ENCODE results near the gene PBX4.

- peak in 4 of 7 experiments; percentile 36 to 76 (median 58) for TF ChIP-seq CTCF (IDR thresholded peaks at IDR 0.05)
- TF ChIP-seq POLR2AphosphoS5 (IDR thresholded peaks at IDR 0.05): no peak
- no peak for TF ChIP-seq EP300 (IDR thresholded peaks at IDR 0.05)
- TF ChIP-seq POLR2A (IDR thresholded peaks at IDR 0.05): no peak
Observed at GRCh38 chr19:19554074-19555023, 64.1 kb downstream of the PBX4 start.

Measured in stomach (tissue), 4 donors.